ENCODE data around the gene UBAC2.

Gene UBAC2

GRCh38 chr13:99403458-99403971 lies 202.9 kb downstream of the UBAC2 start:
- no peak overlapping the region for H3K27ac ChIP-seq (ENCODE audit: low read length)
- H2AFZ ChIP-seq (ENCODE audit: low read depth, low read length) = no peak overlapping the region
- H3K9me3 ChIP-seq (ENCODE audit: insufficient read depth, low read length, severe bottlenecking) = no peaks in the 10 kb centered on the region
- no peak overlapping the region for H3K4me2 ChIP-seq (ENCODE audit: insufficient read depth, low read length)
- H3K36me3 ChIP-seq (ENCODE audit: insufficient read depth, low read length) = no peaks in the 10 kb centered on the region
- no peaks in the 10 kb centered on the region for H3K79me2 ChIP-seq (ENCODE audit: insufficient read depth, low read length)
- H3K27me3 ChIP-seq (ENCODE audit: insufficient read depth, low read length, poor library complexity) = no peaks in the 10 kb centered on the region
- H3K4me1 ChIP-seq (ENCODE audit: insufficient read depth, low read length) = no peaks in the 10 kb centered on the region
- peak; percentile 12; the same call in 1 of the 3 replicates for ATAC-seq (ENCODE audit: insufficient read depth, low read depth)
- no peak overlapping the region for H3K4me3 ChIP-seq (ENCODE audit: low read depth in 1 of 2, low read length in 2 of 2)
- DNase-seq = no peak
- no peak for TF ChIP-seq EZH2 (IDR thresholded peaks at IDR 0.05; ENCODE audit: borderline replicate concordance, low read depth, low read length, severe bottlenecking)
- no peak for TF ChIP-seq CTCF (IDR thresholded peaks at IDR 0.05; ENCODE audit: borderline replicate concordance, extremely low read depth, low read length, poor library complexity, severe bottlenecking)
- no peaks in the 10 kb centered on the region for H4K20me1 ChIP-seq (ENCODE audit: insufficient read depth, low read length)
- H3K9ac ChIP-seq (ENCODE audit: low read depth, low read length) = no peak overlapping the region

GRCh38 chr13:99404005-99404755 lies 203.5 kb downstream of the UBAC2 start:
- H3K27me3 ChIP-seq (ENCODE audit: insufficient read depth, low read length, poor library complexity) = no peaks in the 10 kb centered on the region
- no peaks in the 10 kb centered on the region for H4K20me1 ChIP-seq (ENCODE audit: insufficient read depth, low read length)
- no peaks in the 10 kb centered on the region for H3K36me3 ChIP-seq (ENCODE audit: insufficient read depth, low read length)
- H3K27ac ChIP-seq (ENCODE audit: low read length) = no peak overlapping the region
- DNase-seq (no peak), ATAC-seq (ENCODE audit: insufficient read depth, low read depth) (no peak)
- TF ChIP-seq EZH2 (IDR thresholded peaks at IDR 0.05; ENCODE audit: borderline replicate concordance, low read depth, low read length, severe bottlenecking) = no peak
- no peak overlapping the region for H3K4me3 ChIP-seq (ENCODE audit: low read depth in 1 of 2, low read length in 2 of 2)
- no peak overlapping the region for H3K9ac ChIP-seq (ENCODE audit: low read depth, low read length)
- no peaks in the 10 kb centered on the region for H3K79me2 ChIP-seq (ENCODE audit: insufficient read depth, low read length)
- H3K9me3 ChIP-seq (ENCODE audit: insufficient read depth, low read length, severe bottlenecking) = no peaks in the 10 kb centered on the region
- H2AFZ ChIP-seq (ENCODE audit: low read depth, low read length) = no peak overlapping the region
- H3K4me2 ChIP-seq (ENCODE audit: insufficient read depth, low read length) = no peak overlapping the region
- no peaks in the 10 kb centered on the region for H3K4me1 ChIP-seq (ENCODE audit: insufficient read depth, low read length)

GRCh38 chr13:99405966-99406365 lies 205.3 kb downstream of the UBAC2 start:
- H3K9ac ChIP-seq (ENCODE audit: low read depth, low read length) = no peak overlapping the region
- DNase-seq = no peak
- no peak overlapping the region for H2AFZ ChIP-seq (ENCODE audit: low read depth, low read length)
- no peak for ATAC-seq (ENCODE audit: insufficient read depth, low read depth)
- H3K4me1 ChIP-seq (ENCODE audit: insufficient read depth, low read length) = no peaks in the 10 kb centered on the region
- H4K20me1 ChIP-seq (ENCODE audit: insufficient read depth, low read length) = no peaks in the 10 kb centered on the region
- no peaks in the 10 kb centered on the region for H3K79me2 ChIP-seq (ENCODE audit: insufficient read depth, low read length)
- no peak overlapping the region for H3K27ac ChIP-seq (ENCODE audit: low read length)
- TF ChIP-seq EZH2 (IDR thresholded peaks at IDR 0.05; ENCODE audit: borderline replicate concordance, low read depth, low read length, severe bottlenecking) = no peak
- no peak for TF ChIP-seq CTCF (IDR thresholded peaks at IDR 0.05; ENCODE audit: borderline replicate concordance, extremely low read depth, low read length, poor library complexity, severe bottlenecking)
- no peak overlapping the region for H3K4me3 ChIP-seq (ENCODE audit: low read depth in 1 of 2, low read length in 2 of 2)
- H3K4me2 ChIP-seq (ENCODE audit: insufficient read depth, low read length) = no peak overlapping the region
- H3K9me3 ChIP-seq (ENCODE audit: insufficient read depth, low read length, severe bottlenecking) = no peaks in the 10 kb centered on the region
- H3K36me3 ChIP-seq (ENCODE audit: insufficient read depth, low read length) = no peaks in the 10 kb centered on the region
- no peaks in the 10 kb centered on the region for H3K27me3 ChIP-seq (ENCODE audit: insufficient read depth, low read length, poor library complexity)

GRCh38 chr13:99406799-99407201 lies 206.1 kb downstream of the UBAC2 start:
- TF ChIP-seq EZH2 (IDR thresholded peaks at IDR 0.05; ENCODE audit: borderline replicate concordance, low read depth, low read length, severe bottlenecking) (no peak), CTCF (IDR thresholded peaks at IDR 0.05; ENCODE audit: borderline replicate concordance, extremely low read depth, low read length, poor library complexity, severe bottlenecking) (no peak)
- Histone ChIP-seq H3K4me1 (ENCODE audit: insufficient read depth, low read length) (no peaks in the 10 kb centered on the region), H3K79me2 (ENCODE audit: insufficient read depth, low read length) (no peaks in the 10 kb centered on the region), H3K9ac (ENCODE audit: low read depth, low read length) (no peak overlapping the region), H4K20me1 (ENCODE audit: insufficient read depth, low read length) (no peaks in the 10 kb centered on the region), H2AFZ (ENCODE audit: low read depth, low read length) (no peak overlapping the region), H3K4me2 (ENCODE audit: insufficient read depth, low read length) (no peak overlapping the region), H3K9me3 (ENCODE audit: insufficient read depth, low read length, severe bottlenecking) (no peaks in the 10 kb centered on the region), H3K27ac (ENCODE audit: low read length) (no peak overlapping the region), H3K36me3 (ENCODE audit: insufficient read depth, low read length) (no peaks in the 10 kb centered on the region), H3K27me3 (ENCODE audit: insufficient read depth, low read length, poor library complexity) (no peaks in the 10 kb centered on the region), H3K4me3 (ENCODE audit: low read depth in 1 of 2, low read length in 2 of 2) (no peak overlapping the region)
- no peak for ATAC-seq (ENCODE audit: insufficient read depth, low read depth)
- no peak for DNase-seq

Data from DND-41 (cell line).